ENCODE measurements around the gene MLEC. TPM values are rescaled to one million over a fixed set of nuclear protein-coding genes. Genes with fewer than 3 reads are reported as not detected.

The MLEC gene
- total RNA-seq, 1 experiment from 2014 or later = 88.3 TPM

Other genes with a start within 250 kb of the MLEC start
- gene COX6A1, start 249.0 kb upstream of the MLEC start, total RNA-seq (2014; rRNA removed; shearing (Covaris generic); ENCODE audit: low replicate concordance) = 542 and 565 TPM in 2 replicates
- gene TRIAP1, start 240.8 kb upstream of the MLEC start, total RNA-seq (2014; rRNA removed; shearing (Covaris generic); ENCODE audit: low replicate concordance) = 15.6 and 26.1 TPM in 2 replicates
- gene GATC, start 240.7 kb upstream of the MLEC start, total RNA-seq (2014; rRNA removed; shearing (Covaris generic); ENCODE audit: low replicate concordance) = 18.7 and 21.9 TPM in 2 replicates
- 158 and 213 TPM in 2 replicates for gene SRSF9, start 217.4 kb upstream of the MLEC start, total RNA-seq (2014; rRNA removed; shearing (Covaris generic); ENCODE audit: low replicate concordance)
- gene DYNLL1, start 191.0 kb upstream of the MLEC start, total RNA-seq (2014; rRNA removed; shearing (Covaris generic); ENCODE audit: low replicate concordance) = 237 and 308 TPM in 2 replicates
- 26.3 and 31.5 TPM in 2 replicates for gene COQ5, start 158.0 kb upstream of the MLEC start, total RNA-seq (2014; rRNA removed; shearing (Covaris generic); ENCODE audit: low replicate concordance)
- gene RNF10, start 152.8 kb upstream of the MLEC start, total RNA-seq (2014; rRNA removed; shearing (Covaris generic); ENCODE audit: low replicate concordance) = 59.8 and 65.5 TPM in 2 replicates
- 69.1 and 72.9 TPM in 2 replicates for gene POP5, start 105.7 kb upstream of the MLEC start, total RNA-seq (2014; rRNA removed; shearing (Covaris generic); ENCODE audit: low replicate concordance)
- gene CABP1, start 46.5 kb upstream of the MLEC start, total RNA-seq (2014; rRNA removed; shearing (Covaris generic); ENCODE audit: low replicate concordance) = not detected in 2 replicates
- gene UNC119B, start 23.3 kb downstream of the MLEC start, total RNA-seq (2014; rRNA removed; shearing (Covaris generic); ENCODE audit: low replicate concordance) = 19.7 and 28.8 TPM in 2 replicates
- 5.2 and 7.3 TPM in 2 replicates for gene ACADS, start 38.7 kb downstream of the MLEC start, total RNA-seq (2014; rRNA removed; shearing (Covaris generic); ENCODE audit: low replicate concordance)
- 5.4 and 11.9 TPM in 2 replicates for gene SPPL3, start 217.2 kb downstream of the MLEC start, total RNA-seq (2014; rRNA removed; shearing (Covaris generic); ENCODE audit: low replicate concordance)

Measured in Karpas-422 (cell line).